ENCODE data around the gene CR2. TPM values are rescaled to one million over a fixed set of nuclear protein-coding genes. Genes with fewer than 3 reads are reported as not detected.
"Not testable (repeated sequence)": the region's sequence is repeated elsewhere in the genome, so short reads cannot be mapped to it uniquely, and the experiment has no call there.

Gene CR2
- polyA plus RNA-seq (2013, experiment 1 of 2; ENCODE audit: insufficient read length): not detected
- not detected for polyA plus RNA-seq (2013, experiment 2 of 2; ENCODE audit: insufficient read length)

GRCh38 chr1:207454046-207454964, at the start of gene CR2:
CR2 (plus strand) TSS chr1:207454328; CDS start chr1:207454419, 91 bp downstream.
- DNase-seq: no peak

GRCh38 chr1:207404849-207405525, 49.1 kb upstream of the CR2 start:
- peak; percentile 72 for DNase-seq

- DNase-seq: no peak
Observed at GRCh38 chr1:207405814-207406213, 48.3 kb upstream of the CR2 start.

GRCh38 chr1:207407655-207408260, 46.4 kb upstream of the CR2 start:
- peak; percentile 12 for DNase-seq

- DNase-seq: no peak
Observed at GRCh38 chr1:207412845-207413244, 41.3 kb upstream of the CR2 start.

- no peak for DNase-seq
Observed at GRCh38 chr1:207414606-207415108, 39.5 kb upstream of the CR2 start.

- no peak for DNase-seq
Observed at GRCh38 chr1:207417076-207417475, 37.1 kb upstream of the CR2 start.

GRCh38 chr1:207418351-207418750, 35.8 kb upstream of the CR2 start:
- no peak for DNase-seq

GRCh38 chr1:207420109-207420508, 34.0 kb upstream of the CR2 start:
- no peak for DNase-seq

- no peak for DNase-seq
Observed at GRCh38 chr1:207421078-207421477, 33.0 kb upstream of the CR2 start.

- DNase-seq: no peak
Observed at GRCh38 chr1:207423560-207424292, 30.4 kb upstream of the CR2 start.

GRCh38 chr1:207424570-207425131, 29.5 kb upstream of the CR2 start:
- no peak for DNase-seq

- DNase-seq: no peak
Observed at GRCh38 chr1:207427832-207428585, 26.1 kb upstream of the CR2 start.

- no peak for DNase-seq
Observed at GRCh38 chr1:207428783-207429182, 25.3 kb upstream of the CR2 start.

GRCh38 chr1:207429963-207430362, 24.2 kb upstream of the CR2 start:
- no peak for DNase-seq

- DNase-seq: no peak
Observed at GRCh38 chr1:207430602-207431001, 23.5 kb upstream of the CR2 start.

GRCh38 chr1:207431508-207431907, 22.6 kb upstream of the CR2 start:
- DNase-seq: no peak

- DNase-seq: no peak
Observed at GRCh38 chr1:207433435-207433834, 20.7 kb upstream of the CR2 start.

- not testable (repeated sequence) for DNase-seq
Observed at GRCh38 chr1:207436746-207437145, 17.4 kb upstream of the CR2 start.

GRCh38 chr1:207440626-207441025, 13.5 kb upstream of the CR2 start:
- DNase-seq: no peak
